ENCODE data around the gene IGLL5.

IGLL5 gene

GRCh38 chr22:22929381-22930221 lies 42.0 kb downstream of the IGLL5 start:
- DNase-seq: no peak

GRCh38 chr22:22930222-22930497 lies 42.5 kb downstream of the IGLL5 start:
- no peak for DNase-seq

GRCh38 chr22:22930571-22931556 lies 43.2 kb downstream of the IGLL5 start:
- DNase-seq: no peak

- DNase-seq: no peak
Observed at GRCh38 chr22:22931557-22932270, 44.1 kb downstream of the IGLL5 start.

GRCh38 chr22:22932512-22932941 lies 44.9 kb downstream of the IGLL5 start:
- DNase-seq: no peak

- no peak for DNase-seq
Observed at GRCh38 chr22:22933100-22933806, 45.6 kb downstream of the IGLL5 start.

GRCh38 chr22:22933807-22934542 lies 46.4 kb downstream of the IGLL5 start:
- DNase-seq: no peak

GRCh38 chr22:22934543-22935055 lies 47.0 kb downstream of the IGLL5 start:
- DNase-seq: no peak

- DNase-seq: no peak
Observed at GRCh38 chr22:22935056-22935545, 47.5 kb downstream of the IGLL5 start.

- DNase-seq: no peak
Observed at GRCh38 chr22:22935546-22936157, 48.0 kb downstream of the IGLL5 start.

GRCh38 chr22:22936180-22936914 lies 48.7 kb downstream of the IGLL5 start:
- no peak for DNase-seq

- no peak for DNase-seq
Observed at GRCh38 chr22:22936915-22937656, 49.5 kb downstream of the IGLL5 start.

- DNase-seq: no peak
Observed at GRCh38 chr22:22937894-22938480, 50.4 kb downstream of the IGLL5 start.

GRCh38 chr22:22938672-22939587 lies 51.3 kb downstream of the IGLL5 start:
- no peak for DNase-seq

- DNase-seq: no peak
Observed at GRCh38 chr22:22939588-22940368, 52.2 kb downstream of the IGLL5 start.

- DNase-seq: no peak
Observed at GRCh38 chr22:22940961-22941605, 53.5 kb downstream of the IGLL5 start.
